ENCODE measurements around the gene ARFGAP1. TPM values are rescaled to one million over a fixed set of nuclear protein-coding genes. Genes with fewer than 3 reads are reported as not detected.
A peak's percentile ranks its signal among the peaks of the same experiment; 100 is the strongest.

The ARFGAP1 gene
- polyA plus RNA-seq, 12 donors = 60.2 to 117 (median 69.1) TPM; not detected in 1

DNA sequence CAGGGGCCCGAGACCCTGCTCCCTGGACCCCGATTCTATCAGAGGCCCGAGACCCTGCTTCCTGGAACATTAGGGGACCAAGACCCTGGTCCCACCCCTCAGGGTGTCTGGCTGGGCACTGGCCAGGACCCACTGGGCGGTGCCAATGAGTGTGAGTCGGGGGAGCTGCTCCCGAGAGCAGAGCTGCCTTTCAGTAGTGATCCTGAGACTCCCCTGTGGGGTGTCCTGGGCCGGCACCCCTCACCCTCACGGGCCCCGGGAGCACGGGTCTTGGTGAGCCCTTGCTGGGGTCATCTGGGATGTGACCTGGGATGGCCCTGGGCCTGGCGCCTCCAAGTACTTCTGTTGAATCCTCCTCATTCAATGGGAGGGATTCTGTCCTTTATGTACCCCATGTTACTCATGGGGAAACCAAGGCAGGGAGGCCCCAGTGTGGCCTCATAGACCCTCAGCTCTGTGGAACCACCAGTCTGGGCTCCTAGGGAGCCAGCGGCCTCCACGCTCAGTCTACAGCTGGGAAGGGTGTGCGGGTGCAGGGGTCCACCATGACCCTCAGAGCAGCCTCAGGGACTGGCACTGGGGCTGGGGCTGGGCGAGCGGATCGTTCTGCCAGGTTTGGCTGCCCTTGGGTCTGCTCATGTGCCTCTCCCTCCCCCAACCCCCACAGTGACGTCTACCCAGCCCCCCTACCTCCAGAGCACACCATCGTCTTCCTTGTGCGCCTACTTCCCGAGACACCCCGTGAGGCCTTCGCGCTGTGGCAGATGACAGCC lies 46.0 kb downstream of the ARFGAP1 start:
- no peak for DNase-seq

DNA sequence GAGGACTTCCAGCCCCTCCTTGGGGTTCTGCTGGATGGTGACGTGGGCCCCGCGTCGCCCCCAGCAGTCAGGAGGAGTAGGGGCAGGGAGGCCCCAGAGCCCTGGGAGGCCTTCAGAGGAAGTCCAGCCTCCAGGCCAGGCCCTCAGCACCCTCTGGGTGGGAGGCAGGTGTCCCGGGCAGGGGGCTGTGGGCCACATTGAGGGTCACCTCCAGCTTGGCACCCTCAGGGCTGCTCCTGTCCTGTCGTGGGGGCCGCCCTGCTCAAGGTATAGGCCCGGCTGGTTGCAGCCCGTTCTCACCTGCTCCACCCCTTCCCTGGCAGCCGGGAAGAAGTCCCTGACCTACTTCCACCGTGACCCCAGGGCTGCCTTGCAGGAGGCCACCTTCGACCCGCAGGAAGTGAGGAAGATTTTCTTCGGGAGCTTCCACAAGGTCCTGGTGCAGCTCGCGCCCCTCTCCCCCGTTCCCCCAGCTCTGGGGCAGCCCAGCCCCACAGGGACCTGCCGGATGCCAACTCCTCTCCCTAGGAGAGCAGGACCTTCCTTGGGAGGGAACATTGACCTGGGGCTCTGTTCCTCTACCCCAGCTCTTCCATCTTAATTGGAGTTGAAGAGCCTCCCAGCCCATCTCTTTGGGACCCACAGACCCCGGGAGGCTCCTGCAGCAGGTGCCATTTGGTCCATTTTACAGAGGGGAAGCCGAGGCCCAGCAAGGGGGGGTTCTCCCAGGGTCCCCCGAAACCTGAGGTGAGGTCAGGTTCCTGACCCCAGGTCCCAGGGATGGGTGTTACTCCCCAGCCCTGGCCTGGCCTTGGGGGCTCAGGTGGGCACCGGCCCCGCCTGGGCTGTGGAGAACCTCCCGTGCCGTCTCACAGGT lies 46.8 kb downstream of the ARFGAP1 start:
- no peak for DNase-seq

DNA sequence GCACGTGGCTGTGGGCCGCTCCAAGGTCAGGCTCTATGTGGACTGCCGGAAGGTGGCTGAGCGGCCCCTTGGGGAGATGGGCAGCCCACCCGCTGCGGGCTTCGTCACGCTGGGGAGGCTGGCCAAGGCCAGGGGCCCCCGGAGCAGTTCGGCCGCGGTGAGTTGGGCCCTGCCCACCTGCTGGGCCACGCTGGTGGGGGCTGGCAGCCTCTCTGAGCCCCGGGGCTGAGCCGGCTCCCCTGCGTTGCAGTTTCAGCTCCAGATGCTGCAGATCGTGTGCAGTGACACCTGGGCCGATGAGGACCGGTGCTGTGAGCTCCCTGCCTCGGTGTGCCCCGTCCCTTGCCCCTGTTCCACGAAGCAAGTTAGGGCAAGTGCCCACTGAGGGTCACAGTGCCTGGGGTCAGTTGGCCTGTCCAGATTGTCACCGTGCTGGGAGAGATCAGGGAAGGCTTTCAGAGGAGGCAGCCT lies 47.5 kb downstream of the ARFGAP1 start:
- DNase-seq = no peak

DNA sequence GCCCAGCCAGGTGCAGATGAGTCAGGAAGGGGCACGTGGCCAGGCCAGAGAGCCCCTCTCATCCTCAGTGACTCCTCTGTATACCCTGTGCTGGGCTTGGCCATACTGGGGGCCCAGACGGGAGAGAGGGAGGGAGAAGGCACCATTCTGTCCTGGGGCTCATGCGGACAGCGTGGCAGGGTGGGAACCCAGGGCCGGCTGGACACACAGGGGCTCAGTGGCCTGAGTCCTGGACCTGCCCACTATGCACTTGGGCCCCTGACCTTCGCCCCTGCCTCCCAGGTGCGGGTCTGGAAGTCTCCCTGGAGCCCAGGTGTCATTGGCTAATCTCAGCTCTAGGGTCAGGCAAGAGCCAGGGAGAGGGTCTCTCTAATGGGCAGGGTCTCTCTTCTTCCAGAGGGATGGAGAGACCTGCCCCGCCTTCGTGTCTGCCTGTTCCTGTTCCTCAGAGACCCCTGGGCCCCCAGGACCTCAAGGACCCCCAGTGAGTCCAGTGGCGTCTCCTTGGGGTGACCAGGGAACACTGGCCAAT lies 48.1 kb downstream of the ARFGAP1 start:
- no peak for DNase-seq

DNA sequence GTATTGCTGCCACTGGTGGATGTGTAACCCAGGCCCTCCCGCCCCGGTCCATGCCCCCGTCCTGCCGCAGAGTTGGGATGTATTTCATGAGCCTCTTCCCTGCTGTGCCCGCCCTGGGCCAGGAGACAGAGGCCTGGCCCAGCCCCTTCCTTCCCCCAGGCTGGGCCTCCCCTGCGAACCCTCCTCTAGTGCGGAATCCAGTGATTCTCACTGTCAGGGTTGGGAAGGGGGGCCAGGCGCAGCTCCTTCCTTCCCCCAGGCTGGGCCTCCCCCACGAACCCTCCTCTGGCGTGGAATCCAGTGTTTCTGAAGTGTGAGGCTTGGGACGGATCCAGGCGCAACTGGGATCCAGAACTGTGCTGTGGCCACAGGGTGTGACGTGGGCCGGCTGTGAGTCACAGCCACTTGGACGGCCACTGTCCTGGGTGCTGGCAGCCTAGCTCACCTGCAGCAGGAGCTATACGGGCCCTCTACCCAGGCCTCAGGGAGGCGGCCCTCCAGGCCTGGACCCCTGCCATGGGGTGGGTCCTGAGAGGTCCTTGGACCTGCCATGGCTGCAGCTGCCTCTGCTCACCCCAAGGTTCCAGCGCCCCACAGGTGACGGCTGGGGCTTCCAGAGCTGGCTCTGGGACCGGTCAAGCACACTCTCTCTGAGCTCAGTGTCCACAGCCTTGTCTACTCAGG lies 48.7 kb downstream of the ARFGAP1 start:
- DNase-seq = peak; percentile 50

DNA sequence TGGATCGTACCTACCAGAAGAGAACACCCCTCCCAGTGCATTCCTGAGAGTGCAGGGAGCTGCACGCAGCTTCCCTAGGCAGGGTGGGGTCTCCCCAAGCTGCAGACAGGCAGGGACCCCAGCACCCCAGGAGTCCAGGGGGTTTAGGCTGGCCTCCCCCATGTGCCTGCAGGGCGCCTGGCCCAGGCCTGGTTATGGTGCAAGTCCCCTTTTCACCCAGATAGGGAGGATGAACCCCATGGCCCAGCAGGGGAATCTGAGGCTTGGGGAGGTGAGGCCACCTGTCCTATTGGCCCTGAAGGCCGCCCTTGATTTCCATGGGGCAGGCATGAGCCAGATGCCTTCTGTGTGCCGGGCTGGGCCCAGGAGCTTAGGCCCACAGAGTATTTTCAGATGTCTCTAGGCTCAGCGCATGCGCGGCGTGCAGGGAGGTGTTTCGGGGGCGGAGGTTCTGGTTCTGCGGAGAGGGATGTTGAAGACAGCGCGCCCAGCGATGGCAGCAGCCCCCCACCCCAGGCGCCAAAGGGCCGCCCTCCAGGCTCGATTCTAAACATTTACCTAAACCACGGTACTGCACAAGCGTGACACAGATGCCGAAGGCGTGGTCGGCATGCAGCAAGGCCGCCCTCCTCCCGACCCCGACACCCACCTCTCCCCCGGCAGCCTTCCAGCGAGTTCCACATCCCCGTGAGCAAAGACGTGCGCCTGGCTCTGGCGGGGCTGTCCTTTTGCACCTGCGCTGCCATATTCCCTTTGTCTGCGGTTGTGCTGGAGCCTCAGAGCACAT lies 49.7 kb downstream of the ARFGAP1 start:
- no peak for DNase-seq

DNA sequence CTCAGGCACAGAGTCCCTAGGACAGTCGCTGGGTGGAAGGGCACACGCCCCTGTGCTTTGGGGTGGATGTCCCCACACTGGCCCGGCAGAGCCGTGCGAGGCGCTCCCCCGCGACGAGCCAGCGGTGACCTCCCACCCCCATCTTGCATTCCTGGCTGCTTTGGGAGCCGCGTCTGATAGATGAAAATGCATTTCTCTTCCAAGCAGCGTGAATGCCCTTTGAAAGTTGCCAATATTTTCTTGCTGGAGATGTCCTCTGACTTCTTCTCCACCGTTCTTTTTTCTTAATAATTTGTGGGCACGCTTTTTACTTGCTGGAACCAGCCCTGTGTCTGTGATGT lies 50.3 kb downstream of the ARFGAP1 start:
- no peak for DNase-seq

DNA sequence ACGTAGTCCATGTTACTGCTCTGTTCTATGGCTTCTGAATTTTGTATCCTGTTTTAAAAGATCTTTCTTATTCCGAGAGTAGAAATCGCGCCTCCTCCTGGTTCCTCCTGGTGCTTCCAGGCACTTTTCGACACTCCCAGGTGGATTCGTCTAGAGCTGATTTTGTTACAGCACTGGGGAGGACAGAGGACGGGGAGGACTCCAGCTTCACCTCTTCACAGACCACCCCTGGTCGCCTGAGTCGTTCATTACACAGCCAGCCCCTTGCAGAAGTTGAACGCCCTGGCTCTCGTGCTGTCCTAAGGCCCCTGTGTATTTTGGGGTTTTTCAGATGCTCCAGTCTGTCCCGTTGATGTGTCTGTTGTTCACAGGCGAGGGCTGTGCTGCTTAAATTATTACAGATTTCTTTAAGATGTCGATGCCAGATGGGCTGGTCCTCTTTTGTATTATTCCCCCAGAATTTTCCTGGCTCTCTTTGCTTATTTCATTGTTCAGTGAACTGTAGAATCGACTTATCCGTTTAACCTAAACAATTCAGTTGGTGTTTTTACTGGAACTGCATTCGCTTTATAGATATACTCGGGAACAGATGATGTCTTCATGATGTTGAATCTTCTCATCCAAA lies 50.9 kb downstream of the ARFGAP1 start:
- DNase-seq = peak; percentile 53

DNA sequence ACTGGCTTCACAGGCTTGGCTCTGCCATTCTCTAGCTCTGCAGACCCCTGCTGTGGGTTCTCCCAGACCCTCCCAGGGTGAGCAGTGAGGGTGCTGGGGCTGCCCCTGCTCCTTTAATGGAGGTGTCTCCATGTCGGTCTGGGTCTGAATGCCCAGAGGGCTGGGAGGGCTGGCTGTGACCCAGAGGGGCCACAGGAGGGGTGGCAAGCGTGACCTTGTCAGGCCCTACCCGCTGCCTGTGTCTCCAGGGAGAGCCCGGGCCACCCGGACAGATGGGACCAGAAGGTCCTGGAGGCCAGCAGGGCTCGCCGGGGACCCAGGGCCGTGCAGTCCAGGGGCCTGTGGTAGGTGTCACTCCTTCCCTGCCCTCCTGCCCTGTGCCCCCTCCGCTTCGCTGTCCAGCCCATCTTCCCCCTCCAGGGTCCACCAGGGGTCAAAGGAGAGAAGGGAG lies 52.4 kb downstream of the ARFGAP1 start:
- no peak for DNase-seq

DNA sequence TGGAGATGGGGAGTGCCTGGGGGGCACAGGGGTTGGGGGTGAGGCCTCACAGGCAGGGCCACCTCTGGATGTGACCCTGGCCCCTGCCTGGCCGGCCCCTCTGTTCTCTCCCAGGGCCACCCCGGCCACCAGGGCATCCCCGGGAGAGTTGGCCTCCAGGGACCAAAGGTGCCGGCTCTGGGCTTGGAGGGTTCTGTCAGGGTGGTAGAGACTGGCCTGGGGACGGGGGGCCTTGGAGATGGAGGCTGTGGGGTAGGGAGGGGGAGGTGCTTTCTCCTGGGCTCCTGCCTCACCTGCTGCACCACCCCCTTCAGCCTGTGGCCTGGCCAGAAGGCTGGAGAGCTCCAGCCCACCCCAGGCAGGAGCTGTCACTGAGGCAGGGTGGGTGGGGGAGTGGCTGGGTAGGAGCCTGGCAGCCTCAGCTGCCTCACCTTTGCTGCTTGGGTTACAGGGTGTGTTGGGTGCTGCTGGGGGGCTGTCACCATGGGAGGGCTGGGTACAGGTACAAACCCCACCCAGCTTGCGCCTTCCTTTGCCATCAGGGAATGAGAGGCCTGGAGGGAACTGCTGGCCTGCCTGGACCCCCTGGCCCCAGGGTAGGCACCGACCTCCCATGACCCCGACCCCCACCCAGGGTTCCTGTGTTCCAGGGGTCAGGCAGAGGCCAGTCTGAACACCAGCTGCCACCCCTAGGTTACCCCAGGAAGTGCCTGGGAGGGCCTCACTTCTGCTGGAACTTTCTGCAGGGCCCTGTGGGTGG lies 53.1 kb downstream of the ARFGAP1 start:
- no peak for DNase-seq

DNA sequence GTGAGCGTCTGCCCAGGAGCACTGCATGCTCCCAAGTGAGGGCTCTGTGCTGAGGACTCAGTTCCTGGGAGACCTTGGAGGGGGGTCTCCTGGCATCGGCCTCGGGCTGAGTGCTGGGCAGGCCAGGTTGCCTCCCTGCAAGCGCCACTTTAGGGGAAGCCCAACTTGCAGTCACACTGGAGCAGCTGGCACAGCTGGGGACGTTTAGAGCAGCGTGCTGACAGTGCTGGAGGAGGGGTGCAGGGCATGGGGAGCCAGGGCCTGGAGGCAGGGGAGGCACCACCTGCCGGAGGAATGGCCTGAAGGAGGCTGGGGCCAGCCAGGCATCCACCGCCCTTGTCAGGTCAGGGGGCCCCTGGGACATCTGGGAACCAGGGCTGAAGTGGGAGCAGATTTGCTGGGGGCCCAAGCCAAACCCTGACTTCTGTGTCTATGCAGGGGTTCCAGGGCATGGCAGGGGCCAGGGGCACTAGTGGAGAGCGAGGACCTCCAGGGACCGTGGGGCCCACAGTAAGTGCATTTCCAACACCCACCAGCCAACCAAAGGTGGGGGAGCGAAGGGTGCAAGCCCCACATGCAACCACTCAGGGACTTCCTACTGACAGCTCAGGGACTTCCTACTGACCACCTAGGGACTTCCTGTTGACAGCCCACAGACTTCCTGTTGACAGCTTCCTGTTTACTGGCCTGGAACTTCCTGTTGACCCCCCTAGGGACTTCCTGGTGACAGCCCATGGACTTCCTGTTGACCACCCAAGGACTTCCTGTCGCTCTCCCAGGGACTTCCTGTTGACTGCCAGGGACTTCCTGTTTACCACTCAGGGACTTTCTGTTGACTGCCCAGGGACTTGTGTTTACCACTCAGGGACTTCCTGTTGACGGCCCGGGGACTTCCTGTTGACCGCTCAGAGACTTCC lies 54.0 kb downstream of the ARFGAP1 start:
- DNase-seq = no peak

DNA sequence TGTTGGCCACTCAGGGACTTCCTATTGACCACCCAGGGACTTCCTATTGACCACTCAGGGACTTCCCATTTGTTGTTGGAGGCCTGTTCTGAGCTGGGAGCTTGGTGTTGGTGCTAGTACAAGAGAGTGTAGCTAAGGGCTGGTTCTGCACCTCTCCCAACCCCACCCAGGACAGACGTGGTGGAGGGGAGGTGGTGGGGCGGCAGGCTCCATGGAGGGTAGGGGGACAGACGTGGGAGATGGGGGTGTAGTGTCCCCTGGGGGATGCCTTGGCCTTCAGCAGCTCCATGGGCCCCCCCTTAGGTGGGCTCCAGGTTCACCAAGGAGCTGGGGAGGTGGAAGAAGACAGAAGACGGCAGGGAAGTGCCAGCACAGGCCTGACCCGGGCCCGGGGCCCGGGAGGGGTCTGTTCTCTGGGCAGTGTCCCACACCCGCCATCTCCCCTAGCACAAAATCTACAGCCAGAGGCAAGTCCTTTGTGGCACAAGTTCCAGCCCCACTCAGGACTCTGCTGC lies 54.7 kb downstream of the ARFGAP1 start:
- DNase-seq = no peak

DNA sequence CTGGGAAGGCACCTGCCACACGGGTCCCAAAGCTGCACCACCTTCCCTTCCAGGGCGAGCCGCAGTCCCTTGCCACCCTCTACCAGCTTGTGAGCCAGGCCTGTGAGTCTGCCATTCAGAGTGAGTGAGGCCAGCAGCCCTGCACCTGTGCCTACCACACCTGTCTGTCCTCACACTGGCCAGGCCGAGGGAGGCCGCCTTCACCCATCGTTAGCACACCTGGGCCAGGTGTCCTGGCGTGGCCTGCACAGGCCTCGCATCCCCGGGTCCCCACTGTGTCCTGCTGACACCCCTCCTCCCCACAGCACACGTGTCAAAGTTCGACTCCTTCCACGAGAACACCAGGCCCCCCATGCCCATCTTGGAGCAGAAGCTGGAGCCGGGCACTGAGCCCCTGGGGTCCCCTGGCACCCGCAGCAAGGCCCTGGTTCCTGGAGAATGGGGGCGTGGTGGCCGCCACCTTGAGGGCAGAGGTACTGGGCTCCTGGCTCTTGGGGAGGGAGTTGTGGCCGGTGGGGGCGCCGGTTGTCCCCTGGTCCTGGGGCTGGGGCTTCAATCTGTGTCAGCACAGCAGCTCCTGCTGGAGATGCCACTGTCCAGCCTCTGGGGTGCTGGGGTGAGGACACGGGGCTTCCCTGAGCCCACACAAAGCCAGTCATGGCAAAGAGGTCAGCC lies 55.5 kb downstream of the ARFGAP1 start:
- DNase-seq = no peak

DNA sequence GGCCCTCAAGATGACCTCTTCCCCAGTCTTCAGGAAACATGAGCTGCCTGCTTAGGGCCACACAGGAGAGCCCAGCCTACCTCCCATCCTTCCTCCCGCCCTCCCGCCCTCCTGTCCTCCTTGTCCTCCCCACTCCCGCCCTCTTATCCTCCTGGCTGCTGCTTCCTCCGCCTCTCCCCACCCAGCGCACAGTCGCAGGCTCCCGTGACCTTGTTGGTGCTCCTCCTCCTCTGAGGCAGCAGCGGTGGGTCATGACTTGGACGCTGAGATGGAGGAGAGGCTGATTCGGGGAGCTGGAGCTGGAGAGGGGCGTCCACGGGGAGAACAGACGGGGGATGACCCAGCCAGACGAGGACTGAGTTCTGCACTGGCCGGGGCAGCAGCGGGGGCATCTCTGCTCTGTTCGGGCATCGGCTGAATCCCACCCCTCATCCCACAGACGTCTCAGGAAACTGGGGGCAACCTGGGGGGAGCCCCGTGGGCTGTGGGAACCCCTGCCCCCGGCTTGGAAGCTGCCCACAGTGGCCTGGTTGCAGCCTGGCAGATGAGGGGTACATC lies 56.2 kb downstream of the ARFGAP1 start:
- no peak for DNase-seq

DNA sequence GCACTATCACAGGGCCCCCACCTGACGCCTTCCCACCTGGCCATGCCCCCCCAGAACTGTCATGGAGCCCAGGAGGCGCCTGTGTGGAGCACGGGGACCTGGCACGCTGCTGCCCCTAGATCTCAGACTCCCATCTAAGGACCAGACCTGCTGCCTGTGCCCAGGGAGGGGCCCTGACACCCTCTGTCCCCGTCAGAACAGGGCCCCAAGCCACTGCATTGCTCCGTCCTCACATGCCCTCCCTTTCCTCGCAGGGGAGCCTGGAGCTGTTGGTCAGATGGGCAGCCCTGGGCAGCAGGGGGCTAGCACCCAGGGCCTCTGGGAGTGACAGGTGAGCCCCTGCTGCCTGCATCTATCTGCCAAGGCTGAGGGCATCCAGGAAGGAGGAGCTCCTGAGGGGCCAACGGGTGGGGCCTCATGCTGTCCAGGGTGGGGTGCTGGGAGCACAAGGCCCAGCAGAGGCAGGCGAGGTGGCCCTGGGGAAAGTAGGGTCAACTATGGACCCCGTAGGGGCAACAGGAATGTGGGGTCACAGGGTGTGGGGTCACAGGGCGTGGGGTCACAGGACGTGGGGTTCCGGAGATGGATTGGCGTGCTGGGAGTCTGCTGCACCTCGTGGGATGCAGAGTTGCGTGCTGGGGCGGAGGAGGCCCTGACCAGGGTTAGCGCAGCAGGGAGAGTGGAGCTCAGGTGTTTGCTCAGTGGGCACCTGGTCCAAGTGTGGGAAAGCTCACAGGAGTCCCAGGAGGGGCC lies 56.9 kb downstream of the ARFGAP1 start:
- no peak for DNase-seq

DNA sequence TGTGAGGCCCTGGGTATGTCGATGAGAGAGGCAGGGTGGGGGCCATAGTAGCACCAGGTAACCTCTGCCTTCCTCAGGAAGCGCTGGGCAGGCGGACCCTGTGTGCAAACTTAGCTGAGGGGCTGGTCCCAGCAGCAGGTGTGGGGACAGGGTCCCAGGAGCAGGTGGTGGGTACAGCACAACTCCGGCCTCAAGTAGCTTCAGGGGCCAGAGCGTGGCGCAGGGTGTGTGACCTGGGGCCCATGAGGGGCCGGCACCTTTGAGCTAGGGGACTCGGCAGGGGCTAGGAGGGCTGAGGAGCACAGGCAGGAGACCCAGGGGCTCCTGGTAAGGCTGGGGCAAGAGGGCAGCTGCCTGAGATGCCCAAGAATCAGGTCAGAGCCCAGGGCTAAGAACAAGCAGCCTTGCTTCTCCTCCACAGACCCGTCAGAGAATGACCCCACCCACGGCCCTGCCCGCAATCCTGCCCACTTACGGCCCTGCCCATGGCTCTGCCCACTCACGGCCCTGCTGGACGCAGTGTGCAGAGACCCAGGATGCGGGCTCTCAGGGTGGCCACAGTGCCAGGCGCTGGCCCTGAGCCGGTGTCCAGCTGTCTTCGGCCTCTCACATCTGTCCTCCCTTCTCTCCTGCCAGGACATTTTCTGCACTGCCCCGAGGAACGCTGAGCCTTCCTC lies 57.6 kb downstream of the ARFGAP1 start:
- no peak for DNase-seq

Measured in muscle of arm (tissue), 12 donors.